B cell (primary cell): ENCODE results near the gene ZNF148. TPM values are rescaled to one million over a fixed set of nuclear protein-coding genes. Genes with fewer than 3 reads are reported as not detected.

Experiments used
- ATAC-seq: fragments of 200-7000 bp; cut with Tn5 transposase; one replicate; pipeline ENCODE4 v1.10.0; 2021; ENCODE audit warnings: low read depth, mild to moderate bottlenecking, moderate number of reproducible peaks, moderate library complexity
- CTCF ChIA-PET: fragments of 350-600 bp; sonication (Branson Sonifier 250); formaldehyde crosslinking; loops from one replicate; lab custom pipeline; 2021; ENCODE audit warnings: antibody characterized with exemption, inconsistent platforms; lab: Charles Lee
- POLR2A ChIA-PET: fragments of 350-600 bp; sonication (Branson Sonifier 250); formaldehyde crosslinking; loops from one replicate; lab custom pipeline; 2021; ENCODE audit warnings: antibody characterized with exemption; lab: Charles Lee
- DNase-seq: peaks from one replicate; pipeline ENCODE4 v3.0.0; 2013
- H2AFZ ChIP-seq: 2 replicates; pipeline ENCODE4 v1.6.1; 2012; ENCODE audit warnings: mild to moderate bottlenecking, low read depth, low read length; ENCODE audit not compliant: insufficient read depth, poor library complexity, severe bottlenecking
- H3K27ac ChIP-seq, 2 donors: 1 replicate in 1 of 2; 2 replicates in 1 of 2; pipeline ENCODE4 v1.5.1; 2012 to 2013; ENCODE audit warnings: low read length in 2 of 2, mild to moderate bottlenecking in 2 of 2, moderate library complexity in 1 of 2
- H3K27me3 ChIP-seq, 4 experiments: fragments of 200-600 bp in 1 of 4; sonication (generic) in 1 of 4; replicated peaks in 1 of 4; 1 replicate in 2 of 4; 2 replicates in 2 of 4; pipeline versions ENCODE4 v1.6.1 to v1.7.0; 2013 to 2016; ENCODE audit warnings: low read length in 3 of 4, mild to moderate bottlenecking in 2 of 4, mixed read lengths in 1 of 4, moderate library complexity in 1 of 4; ENCODE audit not compliant: insufficient read depth in 4 of 4, control insufficient read depth in 3 of 4; ENCODE audit errors: control extremely low read depth in 1 of 4
- H3K36me3 ChIP-seq, 2 experiments: replicated peaks in 1 of 2; 1 replicate in 1 of 2; 2 replicates in 1 of 2; pipeline versions ENCODE4 v1.6.1 to v1.7.1; 2013; ENCODE audit warnings: low read length in 1 of 2; ENCODE audit not compliant: insufficient read depth in 2 of 2, control insufficient read depth in 1 of 2; ENCODE audit errors: control extremely low read depth in 1 of 2, extremely low read depth in 1 of 2
- H3K4me1 ChIP-seq, 2 donors: fragments of 200-600 bp in 1 of 2; sonication (generic) in 1 of 2; 1 replicate in 1 of 2; 2 replicates in 1 of 2; pipeline versions ENCODE4 v1.5.1 to v1.6.1; 2013 to 2017; ENCODE audit warnings: low read length in 2 of 2; ENCODE audit not compliant: control insufficient read depth in 2 of 2, insufficient read depth in 2 of 2
- H3K4me2 ChIP-seq: replicated peaks from 2 replicates; pipeline ENCODE3; 2012; ENCODE audit warnings: mild to moderate bottlenecking, low read depth, low read length; ENCODE audit not compliant: poor library complexity, severe bottlenecking
- H3K4me3 ChIP-seq, 5 experiments: fragments of 200-600 bp in 1 of 5; sonication (generic) in 1 of 5; 1 replicate in 3 of 5; 2 replicates in 2 of 5; pipeline versions ENCODE4 v1.5.1 to v1.7.0; 2011 to 2016; ENCODE audit warnings: low read length in 4 of 5, mild to moderate bottlenecking in 4 of 5, low read depth in 2 of 5, control low read depth in 1 of 5, moderate library complexity in 1 of 5; ENCODE audit not compliant: insufficient read depth in 1 of 5; ENCODE audit errors: control extremely low read depth in 1 of 5, extremely low read depth in 1 of 5
- H3K79me2 ChIP-seq: fragments of 200-600 bp; sonication (generic); one replicate; pipeline ENCODE4 v1.6.0; 2016; ENCODE audit warnings: low read length; ENCODE audit not compliant: control insufficient read depth, insufficient read depth
- H3K9ac ChIP-seq: fragments of 200-600 bp; sonication (generic); 2 replicates; pipeline ENCODE4 v1.6.1; 2017; ENCODE audit warnings: mild to moderate bottlenecking, low read length, moderate library complexity
- H3K9me3 ChIP-seq, 3 donors: one replicate each; pipeline versions ENCODE4 v1.6.1 to v1.7.1; 2013; ENCODE audit warnings: low read length in 2 of 3; ENCODE audit not compliant: control insufficient read depth in 2 of 3, insufficient read depth in 1 of 3; ENCODE audit errors: control extremely low read depth in 1 of 3
- H4K20me1 ChIP-seq: 2 replicates; pipeline ENCODE4 v1.6.0; 2012; ENCODE audit warnings: mild to moderate bottlenecking, low read length; ENCODE audit not compliant: insufficient read depth, control insufficient read depth, poor library complexity, severe bottlenecking
- H3K27ac Mint-ChIP-seq: one replicate; pipeline ENCODE4 v1.8.0; 2021; ENCODE audit warnings: mixed read lengths
- H3K27me3 Mint-ChIP-seq: one replicate; pipeline ENCODE4 v1.8.0; 2021; ENCODE audit warnings: mixed read lengths
- H3K4me1 Mint-ChIP-seq: one replicate; pipeline ENCODE4 v1.8.0; 2021; ENCODE audit warnings: mixed read lengths
- H3K4me3 Mint-ChIP-seq: one replicate; pipeline ENCODE4 v1.8.0; 2021; ENCODE audit warnings: mixed read lengths
- H3K9me3 Mint-ChIP-seq: one replicate; pipeline ENCODE4 v1.8.0; 2022; ENCODE audit warnings: mixed read lengths; ENCODE audit not compliant: insufficient read depth
- EZH2 ChIP-seq: IDR thresholded peaks from 2 replicates; pipeline ENCODE4 v1.6.1; 2012; ENCODE audit warnings: borderline replicate concordance, low read depth, mild to moderate bottlenecking, moderate library complexity, low read length; ENCODE audit not compliant: insufficient read depth, poor library complexity, severe bottlenecking
- WGBS: methylation state at CpG from one replicate; pipeline ENCODE4 v1.1.5; 2013; ENCODE audit warnings: missing lambda C conversion rate; ENCODE audit not compliant: insufficient coverage; 5-methylcytosine and 5-hydroxymethylcytosine counted together
- intact Hi-C: fragments of 100-400 bp; cut with micrococcal nuclease; formaldehyde crosslinking; loops from one replicate; pipeline ENCODE4 v1.10.0; 2022
- polyA plus RNA-seq: library from polyadenylated mRNA; depleted of rRNA; stranded (reverse); fragments of >200 nt; gene quantifications from 2 replicates; pipeline ENCODE4 v1.2.3, GENCODE V29; 2012
- total RNA-seq, 2 donors: library from RNA; stranded (reverse); fragments of 120-200 nt in 1 of 2; gene quantifications; 1 replicate in 1 of 2; 2 replicates in 1 of 2; pipeline versions ENCODE4 v1.2.3 to v1.2.4, GENCODE V29; 2013 to 2022
- TF ChIP-seq, protein P1 (sequence below): fragments of 200-600 bp; IDR thresholded peaks from one replicate; pipeline ENCODE4 v1.8.0; 2022; ENCODE audit warnings: antibody characterized with exemption, mild to moderate bottlenecking

ZNF148 gene
- total and polyA plus RNA-seq, 2 donors (not counting 1 experiment from before 2014, with no cell fraction given) = 8.1 to 71.5 TPM

DNA sequence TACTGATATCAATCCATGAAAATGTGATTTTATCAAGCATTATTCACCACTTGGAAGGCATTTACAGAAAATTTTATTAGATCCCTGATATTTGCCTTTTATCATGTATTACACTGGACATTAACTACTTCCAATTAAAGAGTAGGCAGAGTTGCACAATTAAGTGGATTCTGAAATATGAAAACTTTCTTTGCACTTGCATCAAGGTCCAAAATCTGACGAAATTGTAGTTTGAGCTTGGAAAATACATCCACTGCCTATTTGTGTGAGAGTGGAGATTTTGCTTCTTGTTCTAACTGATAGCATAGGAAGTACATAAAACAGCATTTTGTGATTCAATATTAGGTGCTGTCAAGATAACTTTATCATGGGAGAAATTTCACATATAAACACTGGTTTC is 113.0 kb downstream of the ZNF148 start:
- ChIA-PET POLR2A (no interaction called here), CTCF (no interaction called here)
- H3K4me2 ChIP-seq = no peak overlapping the region
- no peaks in the 10 kb centered on the region for H3K79me2 ChIP-seq
- no CpG with 5 or more reads among the region's 1 CpG for WGBS
- TF ChIP-seq EZH2 = no peak
- TF ChIP-seq, protein P1, sequence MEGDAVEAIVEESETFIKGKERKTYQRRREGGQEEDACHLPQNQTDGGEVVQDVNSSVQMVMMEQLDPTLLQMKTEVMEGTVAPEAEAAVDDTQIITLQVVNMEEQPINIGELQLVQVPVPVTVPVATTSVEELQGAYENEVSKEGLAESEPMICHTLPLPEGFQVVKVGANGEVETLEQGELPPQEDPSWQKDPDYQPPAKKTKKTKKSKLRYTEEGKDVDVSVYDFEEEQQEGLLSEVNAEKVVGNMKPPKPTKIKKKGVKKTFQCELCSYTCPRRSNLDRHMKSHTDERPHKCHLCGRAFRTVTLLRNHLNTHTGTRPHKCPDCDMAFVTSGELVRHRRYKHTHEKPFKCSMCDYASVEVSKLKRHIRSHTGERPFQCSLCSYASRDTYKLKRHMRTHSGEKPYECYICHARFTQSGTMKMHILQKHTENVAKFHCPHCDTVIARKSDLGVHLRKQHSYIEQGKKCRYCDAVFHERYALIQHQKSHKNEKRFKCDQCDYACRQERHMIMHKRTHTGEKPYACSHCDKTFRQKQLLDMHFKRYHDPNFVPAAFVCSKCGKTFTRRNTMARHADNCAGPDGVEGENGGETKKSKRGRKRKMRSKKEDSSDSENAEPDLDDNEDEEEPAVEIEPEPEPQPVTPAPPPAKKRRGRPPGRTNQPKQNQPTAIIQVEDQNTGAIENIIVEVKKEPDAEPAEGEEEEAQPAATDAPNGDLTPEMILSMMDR = no peak
- peaks cover under 1 to 3% (median 2%) of the 10 kb centered on the region in 3 donors for H3K9me3 ChIP-seq
- ATAC-seq = no peak
- intact Hi-C loops = loop anchor here (10.0 kb wide), 1 partner anchor 267 kb away; no protein-coding TSS in a partner anchor
- H3K27me3 Mint-ChIP-seq = no peaks in the 10 kb centered on the region
- no peak overlapping the region for H3K27ac ChIP-seq
- H3K27ac Mint-ChIP-seq = no peak overlapping the region
- no peak overlapping the region for H3K4me3 Mint-ChIP-seq
- peaks cover 3% of the 10 kb centered on the region for H3K4me1 Mint-ChIP-seq
- H3K9me3 Mint-ChIP-seq = no peaks in the 10 kb centered on the region
- H2AFZ ChIP-seq = no peak overlapping the region
- DNase-seq = no peak
- no peak overlapping the region for H3K4me3 ChIP-seq
- no peaks in the 10 kb centered on the region for H3K4me1 ChIP-seq
- no peak overlapping the region for H3K9ac ChIP-seq
- H3K27me3 ChIP-seq = no peaks in the 10 kb centered on the region
- H4K20me1 ChIP-seq = no peaks in the 10 kb centered on the region
- H3K36me3 ChIP-seq = peaks cover 3 to 13% of the 10 kb centered on the region in 2 experiments

DNA sequence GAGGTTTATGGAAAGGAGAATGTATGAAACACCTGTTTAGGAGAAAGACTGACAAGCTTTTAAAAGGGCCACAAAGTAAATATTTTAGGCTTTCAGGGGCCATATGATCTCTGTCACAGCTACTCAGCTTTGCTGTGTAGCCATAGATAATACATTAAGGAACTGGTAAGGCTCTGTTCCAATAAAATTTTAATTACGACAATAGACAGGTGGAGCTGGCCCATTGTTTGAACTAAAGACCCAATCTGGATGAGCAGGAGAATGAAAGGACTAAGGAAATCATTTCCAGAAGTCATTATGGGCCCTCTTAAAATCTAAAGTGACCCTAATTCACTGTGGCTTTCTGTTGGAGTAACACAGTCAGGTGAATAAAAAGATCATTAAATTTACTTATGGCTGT is 114.1 kb downstream of the ZNF148 start:
- H3K27me3 ChIP-seq = no peaks in the 10 kb centered on the region
- POLR2A ChIA-PET = no interaction called here
- Mint-ChIP-seq H3K4me1 (peaks cover 4% of the 10 kb centered on the region), H3K27me3 (no peaks in the 10 kb centered on the region), H3K9me3 (no peaks in the 10 kb centered on the region), H3K4me3 (no peak overlapping the region), H3K27ac (no peak overlapping the region)
- DNase-seq (no peak), ATAC-seq (no peak)
- no peak overlapping the region for H3K4me3 ChIP-seq
- no peak overlapping the region for H3K9ac ChIP-seq
- H3K79me2 ChIP-seq = peaks cover 3% of the 10 kb centered on the region
- H3K4me1 ChIP-seq = no peaks in the 10 kb centered on the region
- CTCF ChIA-PET = interaction anchor here (1.1 kb wide), 1 partner anchor 175 kb away, joined by 4 read pairs; no protein-coding TSS in a partner anchor
- intact Hi-C loops = loop anchor here (10.0 kb wide), 1 partner anchor 266 kb away; no protein-coding TSS in a partner anchor
- H3K4me2 ChIP-seq = no peak overlapping the region
- no peak for TF ChIP-seq EZH2
- TF ChIP-seq, protein P1 = no peak
- WGBS = no CpG with 5 or more reads among the region's 1 CpG
- H3K27ac ChIP-seq = no peak overlapping the region
- peaks cover 3 to 12% of the 10 kb centered on the region in 2 experiments for H3K36me3 ChIP-seq
- H3K9me3 ChIP-seq = peaks cover 3 to 10% (median 3%) of the 10 kb centered on the region in 3 donors
- no peak overlapping the region for H2AFZ ChIP-seq
- no peaks in the 10 kb centered on the region for H4K20me1 ChIP-seq
